CD1c-positive myeloid dendritic cell (primary cell): Measurements from ENCODE around the gene PRSS50.

Experiments used
- DNase-seq: peaks from one replicate; pipeline ENCODE4 v3.0.0-alpha.2; 2016; ENCODE audit errors: extremely low spot score

The PRSS50 gene

GRCh38 chr3:46670000-46670890, 47.4 kb downstream of the PRSS50 start:
- no peak for DNase-seq

GRCh38 chr3:46669191-46669999, 48.3 kb downstream of the PRSS50 start:
- DNase-seq = no peak

- DNase-seq = no peak
These were observed 49.1 kb downstream of the PRSS50 start for GRCh38 chr3:46668591-46668990.

GRCh38 chr3:46668116-46668515, 49.6 kb downstream of the PRSS50 start:
- no peak for DNase-seq

- no peak for DNase-seq
These were observed 50.0 kb downstream of the PRSS50 start for GRCh38 chr3:46667657-46668056.

GRCh38 chr3:46667061-46667621, 50.5 kb downstream of the PRSS50 start:
- no peak for DNase-seq

GRCh38 chr3:46666453-46666845, 51.2 kb downstream of the PRSS50 start:
- no peak for DNase-seq

- no peak for DNase-seq
These were observed 51.8 kb downstream of the PRSS50 start for GRCh38 chr3:46665763-46666452.

GRCh38 chr3:46664971-46665762, 52.5 kb downstream of the PRSS50 start:
- DNase-seq = no peak

GRCh38 chr3:46664188-46664970, 53.3 kb downstream of the PRSS50 start:
- no peak for DNase-seq

GRCh38 chr3:46663591-46664135, 54.0 kb downstream of the PRSS50 start:
- DNase-seq = no peak

GRCh38 chr3:46662771-46663551, 54.7 kb downstream of the PRSS50 start:
- no peak for DNase-seq
